Liver (tissue), 9 donors: Measurements from ENCODE around the gene UFM1. TPM values are rescaled to one million over a fixed set of nuclear protein-coding genes. Genes with fewer than 3 reads are reported as not detected.
A peak's percentile ranks its signal among the peaks of the same experiment; 100 is the strongest.

Experiments used
- DNase-seq: peaks from one replicate; pipeline ENCODE4 v3.0.0-alpha.2; 2017; ENCODE audit warnings: low spot score
- H3K27ac ChIP-seq, 2 donors: one replicate each; pipeline ENCODE4 v1.7.0; 2013; ENCODE audit warnings: inconsistent platforms in 2 of 2, low read length in 2 of 2, control low read depth in 1 of 2, low read depth in 1 of 2, mild to moderate bottlenecking in 1 of 2
- H3K27me3 ChIP-seq, 4 donors: one replicate each; pipeline versions ENCODE4 v1.6.1 to v1.7.0; 2013; ENCODE audit warnings: low read length in 3 of 4, inconsistent platforms in 1 of 4, mild to moderate bottlenecking in 1 of 4, moderate library complexity in 1 of 4; ENCODE audit not compliant: control insufficient read depth in 4 of 4, insufficient read depth in 4 of 4
- H3K36me3 ChIP-seq, 4 donors: one replicate each; pipeline versions ENCODE4 v1.6.1 to v1.7.0; 2013; ENCODE audit warnings: low read length in 3 of 4, mild to moderate bottlenecking in 3 of 4, low read depth in 1 of 4, moderate library complexity in 1 of 4; ENCODE audit not compliant: control insufficient read depth in 4 of 4, insufficient read depth in 3 of 4
- H3K4me1 ChIP-seq, 4 donors: one replicate each; pipeline versions ENCODE4 v1.6.1 to v1.7.0; 2013; ENCODE audit warnings: low read length in 3 of 4, mild to moderate bottlenecking in 3 of 4, moderate library complexity in 1 of 4; ENCODE audit not compliant: control insufficient read depth in 4 of 4, insufficient read depth in 4 of 4
- H3K4me3 ChIP-seq, 3 donors: one replicate each; pipeline versions ENCODE4 v1.6.1 to v1.7.0; 2013; ENCODE audit warnings: low read length in 3 of 3, control low read depth in 1 of 3, low read depth in 1 of 3, mild to moderate bottlenecking in 1 of 3
- H3K9ac ChIP-seq, 2 donors: one replicate each; pipeline ENCODE4 v1.7.0; 2013; ENCODE audit warnings: low read length in 2 of 2, mild to moderate bottlenecking in 2 of 2, moderate library complexity in 2 of 2, control low read depth in 1 of 2, low read depth in 1 of 2
- H3K9me3 ChIP-seq, 4 donors: one replicate each; pipeline versions ENCODE4 v1.6.1 to v1.7.0; 2013; ENCODE audit warnings: low read length in 3 of 4; ENCODE audit not compliant: control insufficient read depth in 4 of 4
- ATF3 ChIP-seq: IDR thresholded peaks from 2 replicates; pipeline ENCODE4 v1.6.1; 2016; ENCODE audit warnings: antibody characterized with exemption
- EGR1 ChIP-seq, 2 donors: IDR thresholded peaks; 2 replicates each; pipeline ENCODE4 v1.6.1; 2016 to 2018; ENCODE audit warnings: antibody characterized with exemption in 2 of 2, low read depth in 2 of 2
- FOXA1 ChIP-seq: IDR thresholded peaks from 2 replicates; pipeline ENCODE4 v1.6.1; 2016; ENCODE audit warnings: antibody characterized with exemption
- FOXA2 ChIP-seq: IDR thresholded peaks from 2 replicates; pipeline ENCODE4 v1.6.1; 2016; ENCODE audit warnings: antibody characterized with exemption
- GABPA ChIP-seq, 2 donors: IDR thresholded peaks in 1 of 2; conservative IDR thresholded peaks in 1 of 2; 2 replicates each; pipeline ENCODE4 v1.6.1; 2016; ENCODE audit warnings: antibody characterized with exemption in 2 of 2, mild to moderate bottlenecking in 1 of 2, moderate library complexity in 1 of 2
- HNF4A ChIP-seq, 2 donors: conservative IDR thresholded peaks; 2 replicates each; pipeline ENCODE4 v1.6.1; 2016; ENCODE audit warnings: antibody characterized with exemption in 2 of 2, mild to moderate bottlenecking in 2 of 2
- HNF4G ChIP-seq: IDR thresholded peaks from 2 replicates; pipeline ENCODE4 v1.6.1; 2016; ENCODE audit warnings: antibody characterized with exemption
- JUND ChIP-seq, 2 donors: IDR thresholded peaks; 2 replicates each; pipeline ENCODE4 v1.6.1; 2016; ENCODE audit warnings: antibody characterized with exemption in 2 of 2
- MAX ChIP-seq: IDR thresholded peaks from 2 replicates; pipeline ENCODE4 v1.6.1; 2016; ENCODE audit warnings: antibody characterized with exemption
- NR2F2 ChIP-seq: IDR thresholded peaks from 2 replicates; pipeline ENCODE4 v1.6.1; 2016; ENCODE audit warnings: antibody characterized with exemption
- RAD21 ChIP-seq, 2 donors: IDR thresholded peaks; 2 replicates each; pipeline ENCODE4 v1.6.1; 2016; ENCODE audit warnings: antibody characterized with exemption in 2 of 2, mild to moderate bottlenecking in 2 of 2
- SP1 ChIP-seq: IDR thresholded peaks from 2 replicates; pipeline ENCODE4 v1.6.1; 2018; ENCODE audit warnings: antibody characterized with exemption, mild to moderate bottlenecking
- TAF1 ChIP-seq: conservative IDR thresholded peaks from 2 replicates; pipeline ENCODE4 v1.6.1; 2016; ENCODE audit warnings: antibody characterized with exemption, mild to moderate bottlenecking
- YY1 ChIP-seq: IDR thresholded peaks from 2 replicates; pipeline ENCODE4 v1.6.1; 2016; ENCODE audit warnings: antibody characterized with exemption, mild to moderate bottlenecking
- ZBTB33 ChIP-seq: IDR thresholded peaks from 2 replicates; pipeline ENCODE4 v1.6.1; 2016; ENCODE audit warnings: antibody characterized with exemption
- WGBS: extraction: QIAGEN DNeasy Blood & Tissue Kit; methylation state at CpG from one replicate; pipeline ENCODE4 v1.1.7; 2013; 5-methylcytosine and 5-hydroxymethylcytosine counted together
- polyA plus RNA-seq, 2 donors: library from polyadenylated mRNA; stranded (reverse) in 1 of 2; unstranded in 1 of 2; fragments of 200-250 nt in 1 of 2; fragments of >200 nt in 1 of 2; fragmentation: Nextera tagmentation in 1 of 2; extraction: Ambion mirVana in 1 of 2; gene quantifications; one replicate each; pipeline versions ENCODE4 v1.2.1 to v1.2.3, GENCODE V29; 2013 to 2015
- total RNA-seq, 2 donors: library from RNA; depleted of rRNA; stranded (reverse); fragments of >200 nt; gene quantifications; one replicate each; pipeline ENCODE4 v1.2.3, GENCODE V29; 2014
- TF ChIP-seq, protein P1 (sequence below): fragments of 150-350 bp; IDR thresholded peaks from 2 replicates; pipeline ENCODE4 v1.5.1; 2017; ENCODE audit warnings: improper control_type of control experiment, low read depth, low read length; ENCODE audit not compliant: missing input control
- TF ChIP-seq, protein P2 (sequence below): IDR thresholded peaks from 2 replicates; pipeline ENCODE4 v1.6.1; 2016; ENCODE audit warnings: antibody characterized with exemption, mild to moderate bottlenecking
- donor health status: healthy.
- donor health status: healthy.
- donor health status: healthy.
- donor health status: healthy.
- donor health status: healthy.

UFM1 gene
- total and polyA plus RNA-seq, 4 donors = 24.3 to 45.7 (median 32.4) TPM

DNA sequence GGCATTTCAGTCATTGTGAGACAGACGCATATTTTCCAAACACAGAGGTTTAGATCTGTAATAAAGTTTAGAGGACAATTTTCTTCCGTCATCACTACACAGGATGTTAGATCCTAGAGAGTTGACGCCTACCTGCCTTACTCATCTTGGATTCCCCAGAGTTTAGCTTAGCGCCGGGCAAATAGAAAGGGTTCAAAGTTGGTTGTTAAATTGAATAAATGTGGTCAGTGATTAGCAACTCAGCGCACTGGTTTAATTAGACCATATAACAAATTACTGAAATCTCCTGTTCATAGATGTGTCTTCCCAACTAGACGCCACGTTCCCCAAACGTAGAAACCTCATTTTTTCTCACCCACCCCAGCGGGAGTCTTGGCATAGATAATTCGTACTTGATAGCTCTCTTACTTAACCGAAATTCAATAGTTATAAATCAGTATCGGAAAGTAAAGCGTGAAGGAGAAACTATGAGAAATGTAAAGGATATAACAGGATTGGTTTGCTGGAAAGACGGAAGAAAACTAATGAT is 726 bp upstream of the UFM1 start:
- H3K27ac ChIP-seq = peak overlapping the region; percentile 78 to 90
- TF ChIP-seq, protein P1, sequence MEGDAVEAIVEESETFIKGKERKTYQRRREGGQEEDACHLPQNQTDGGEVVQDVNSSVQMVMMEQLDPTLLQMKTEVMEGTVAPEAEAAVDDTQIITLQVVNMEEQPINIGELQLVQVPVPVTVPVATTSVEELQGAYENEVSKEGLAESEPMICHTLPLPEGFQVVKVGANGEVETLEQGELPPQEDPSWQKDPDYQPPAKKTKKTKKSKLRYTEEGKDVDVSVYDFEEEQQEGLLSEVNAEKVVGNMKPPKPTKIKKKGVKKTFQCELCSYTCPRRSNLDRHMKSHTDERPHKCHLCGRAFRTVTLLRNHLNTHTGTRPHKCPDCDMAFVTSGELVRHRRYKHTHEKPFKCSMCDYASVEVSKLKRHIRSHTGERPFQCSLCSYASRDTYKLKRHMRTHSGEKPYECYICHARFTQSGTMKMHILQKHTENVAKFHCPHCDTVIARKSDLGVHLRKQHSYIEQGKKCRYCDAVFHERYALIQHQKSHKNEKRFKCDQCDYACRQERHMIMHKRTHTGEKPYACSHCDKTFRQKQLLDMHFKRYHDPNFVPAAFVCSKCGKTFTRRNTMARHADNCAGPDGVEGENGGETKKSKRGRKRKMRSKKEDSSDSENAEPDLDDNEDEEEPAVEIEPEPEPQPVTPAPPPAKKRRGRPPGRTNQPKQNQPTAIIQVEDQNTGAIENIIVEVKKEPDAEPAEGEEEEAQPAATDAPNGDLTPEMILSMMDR = no peak
- TF ChIP-seq GABPA (IDR thresholded peaks at IDR 0.05 in 1 of 2, conservative IDR thresholded peaks at IDR 0.05 in 1 of 2) (no peak), TAF1 (no peak), NR2F2 (no peak), FOXA1 (no peak), JUND (IDR thresholded peaks at IDR 0.05) (no peak), SP1 (no peak), EGR1 (IDR thresholded peaks at IDR 0.05; ENCODE audit: low read depth in 2 of 2) (no peak), MAX (no peak), ATF3 (no peak), FOXA2 (no peak), HNF4A (conservative IDR thresholded peaks at IDR 0.05) (no peak), YY1 (no peak), ZBTB33 (no peak), HNF4G (no peak), RAD21 (IDR thresholded peaks at IDR 0.05) (no peak)
- TF ChIP-seq, protein P2, sequence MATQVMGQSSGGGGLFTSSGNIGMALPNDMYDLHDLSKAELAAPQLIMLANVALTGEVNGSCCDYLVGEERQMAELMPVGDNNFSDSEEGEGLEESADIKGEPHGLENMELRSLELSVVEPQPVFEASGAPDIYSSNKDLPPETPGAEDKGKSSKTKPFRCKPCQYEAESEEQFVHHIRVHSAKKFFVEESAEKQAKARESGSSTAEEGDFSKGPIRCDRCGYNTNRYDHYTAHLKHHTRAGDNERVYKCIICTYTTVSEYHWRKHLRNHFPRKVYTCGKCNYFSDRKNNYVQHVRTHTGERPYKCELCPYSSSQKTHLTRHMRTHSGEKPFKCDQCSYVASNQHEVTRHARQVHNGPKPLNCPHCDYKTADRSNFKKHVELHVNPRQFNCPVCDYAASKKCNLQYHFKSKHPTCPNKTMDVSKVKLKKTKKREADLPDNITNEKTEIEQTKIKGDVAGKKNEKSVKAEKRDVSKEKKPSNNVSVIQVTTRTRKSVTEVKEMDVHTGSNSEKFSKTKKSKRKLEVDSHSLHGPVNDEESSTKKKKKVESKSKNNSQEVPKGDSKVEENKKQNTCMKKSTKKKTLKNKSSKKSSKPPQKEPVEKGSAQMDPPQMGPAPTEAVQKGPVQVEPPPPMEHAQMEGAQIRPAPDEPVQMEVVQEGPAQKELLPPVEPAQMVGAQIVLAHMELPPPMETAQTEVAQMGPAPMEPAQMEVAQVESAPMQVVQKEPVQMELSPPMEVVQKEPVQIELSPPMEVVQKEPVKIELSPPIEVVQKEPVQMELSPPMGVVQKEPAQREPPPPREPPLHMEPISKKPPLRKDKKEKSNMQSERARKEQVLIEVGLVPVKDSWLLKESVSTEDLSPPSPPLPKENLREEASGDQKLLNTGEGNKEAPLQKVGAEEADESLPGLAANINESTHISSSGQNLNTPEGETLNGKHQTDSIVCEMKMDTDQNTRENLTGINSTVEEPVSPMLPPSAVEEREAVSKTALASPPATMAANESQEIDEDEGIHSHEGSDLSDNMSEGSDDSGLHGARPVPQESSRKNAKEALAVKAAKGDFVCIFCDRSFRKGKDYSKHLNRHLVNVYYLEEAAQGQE = no peak
- H3K4me1 ChIP-seq = peaks cover 0 to 17% (median 5%) of the 10 kb centered on the region in 4 donors
- WGBS = 2% methylated on average over 15 of the region's 15 CpGs
- no peaks in the 10 kb centered on the region for H3K9me3 ChIP-seq
- no peak for DNase-seq
- no peaks in the 10 kb centered on the region for H3K27me3 ChIP-seq
- H3K9ac ChIP-seq = peak overlapping the region; percentile 40 to 76
- H3K4me3 ChIP-seq = peak overlapping the region; percentile 66 to 83 (median 76)
- peaks cover 0 to 8% (median 3%) of the 10 kb centered on the region in 4 donors for H3K36me3 ChIP-seq
